Hypothalamus (tissue), 51 donors: Measurements from ENCODE around the gene CADPS2.

Source experiments
- DNase-seq, 51 donors: peaks; one replicate each; lab custom pipeline; 2025; lab: John Stamatoyannopoulos, UW

The CADPS2 gene

GRCh38 chr7:122329145-122329802, 557.0 kb downstream of the CADPS2 start:
- DNase-seq, result peak in 4 of 51 donors; percentile 5 to 26 (median 16)

GRCh38 chr7:122327969-122328368, 558.3 kb downstream of the CADPS2 start:
- no peak for DNase-seq

GRCh38 chr7:122316467-122317388, 569.5 kb downstream of the CADPS2 start:
- DNase-seq, result peak in 2 of 51 donors; percentile 6

- no peak for DNase-seq
These were observed 570.5 kb downstream of the CADPS2 start for GRCh38 chr7:122315507-122316466.

- no peak for DNase-seq
These were observed 572.0 kb downstream of the CADPS2 start for GRCh38 chr7:122314284-122314683.

- DNase-seq, result no peak
These were observed 573.5 kb downstream of the CADPS2 start for GRCh38 chr7:122312789-122313188.

GRCh38 chr7:122311734-122312450, 574.4 kb downstream of the CADPS2 start:
- peak in 8 of 51 donors; percentile 21 to 46 (median 38) for DNase-seq

- no peak for DNase-seq
These were observed 575.1 kb downstream of the CADPS2 start for GRCh38 chr7:122311050-122311700.

- peak in 2 of 51 donors; percentile 56 to 68 for DNase-seq
These were observed 575.9 kb downstream of the CADPS2 start for GRCh38 chr7:122310119-122311021.

GRCh38 chr7:122309421-122309820, 576.8 kb downstream of the CADPS2 start:
- DNase-seq, result no peak

GRCh38 chr7:122307228-122307621, 579.0 kb downstream of the CADPS2 start:
- peak in 1 of 51 donors; percentile 21 for DNase-seq

GRCh38 chr7:122306320-122307227, 579.7 kb downstream of the CADPS2 start:
- DNase-seq, result peak in 2 of 51 donors; percentile 21 to 54

- no peak for DNase-seq
These were observed 580.6 kb downstream of the CADPS2 start for GRCh38 chr7:122305475-122306319.

- DNase-seq, result no peak
These were observed 581.3 kb downstream of the CADPS2 start for GRCh38 chr7:122304996-122305421.

- DNase-seq, result peak in 7 of 51 donors; percentile 16 to 58 (median 40)
These were observed 581.8 kb downstream of the CADPS2 start, which contains the start of gene FEZF1 for GRCh38 chr7:122304319-122304975. FEZF1 (minus strand) TSS chr7:122304750; CDS start chr7:122304437, 313 bp downstream.
